OCI-LY7 (cell line): ENCODE data around the gene MROH2A. TPM values are rescaled to one million over a fixed set of nuclear protein-coding genes. Genes with fewer than 3 reads are reported as not detected.

ENCODE experiments used
- BruUV-seq: library from RNA; stranded (reverse); fragments of 400-500 nt; replicated peaks from 2 replicates; lab custom pipeline; 2021; lab: Mats Ljungman, UMichigan
- CTCF ChIA-PET: fragments of 300-600 bp; sonication (Branson Sonifier 250); formaldehyde crosslinking; loops from one replicate; lab custom pipeline; 2022; ENCODE audit warnings: antibody characterized with exemption; ENCODE audit not compliant: unreplicated experiment; lab: Charles Lee
- POLR2A ChIA-PET: fragments of 300-600 bp; sonication (Branson Sonifier 250); formaldehyde crosslinking; loops from one replicate; lab custom pipeline; 2022; ENCODE audit warnings: antibody characterized with exemption; lab: Charles Lee
- DNase-seq: peaks from one replicate; pipeline ENCODE4 v3.0.0-alpha.2; 2015; ENCODE audit warnings: low spot score
- H2AFZ ChIP-seq: fragments of 200-600 bp; sonication (generic), shearing (Covaris generic); 2 replicates; pipeline ENCODE4 v1.6.1; 2014; ENCODE audit warnings: mild to moderate bottlenecking, antibody characterized with exemption, low read length, moderate library complexity
- H3K27ac ChIP-seq: fragments of 200-600 bp; sonication (generic); 2 replicates; pipeline ENCODE4 v1.5.1; 2014; ENCODE audit warnings: mixed run types, low read depth, mild to moderate bottlenecking, moderate library complexity, low read length, inconsistent platforms; ENCODE audit not compliant: poor library complexity, severe bottlenecking
- H3K36me3 ChIP-seq: fragments of 200-600 bp; sonication (generic); 2 replicates; pipeline ENCODE4 v1.6.1; 2014; ENCODE audit warnings: mild to moderate bottlenecking, antibody characterized with exemption, low read length, moderate library complexity, mixed read lengths; ENCODE audit not compliant: insufficient read depth
- H3K4me1 ChIP-seq: fragments of 200-600 bp; sonication (generic); 2 replicates; pipeline ENCODE4 v1.5.1; 2014; ENCODE audit warnings: mild to moderate bottlenecking, low read length; ENCODE audit not compliant: insufficient read depth, poor library complexity, severe bottlenecking
- H3K4me2 ChIP-seq: fragments of 200-600 bp; sonication (generic); 2 replicates; pipeline ENCODE4 v1.6.1; 2014; ENCODE audit warnings: mild to moderate bottlenecking, low read length
- H3K4me3 ChIP-seq: fragments of 200-600 bp; sonication (generic); 2 replicates; pipeline ENCODE4 v1.5.1; 2014; ENCODE audit warnings: mild to moderate bottlenecking, low read depth, low read length; ENCODE audit not compliant: poor library complexity, severe bottlenecking
- H3K79me2 ChIP-seq: fragments of 200-600 bp; sonication (generic); 2 replicates; pipeline ENCODE4 v1.6.1; 2016; ENCODE audit warnings: low read depth, mild to moderate bottlenecking, low read length, moderate library complexity, mixed read lengths; ENCODE audit not compliant: insufficient read depth
- H3K9me2 ChIP-seq: fragments of 200-600 bp; sonication (generic); 2 replicates; pipeline ENCODE4 v1.6.1; 2016; ENCODE audit warnings: mild to moderate bottlenecking, low read length, mixed read lengths; ENCODE audit not compliant: insufficient read depth
- H3K9me3 ChIP-seq: fragments of 200-600 bp; sonication (generic); 2 replicates; pipeline ENCODE4 v1.6.1; 2014; ENCODE audit warnings: mild to moderate bottlenecking, mixed run types, low read length, mixed read lengths
- H4K20me1 ChIP-seq: fragments of 200-600 bp; sonication (generic); 2 replicates; pipeline ENCODE4 v1.6.1; 2014; ENCODE audit warnings: mild to moderate bottlenecking, antibody characterized with exemption, low read length, moderate library complexity, mixed read lengths; ENCODE audit not compliant: insufficient read depth
- EZH2phosphoT487 ChIP-seq: fragments of 200-600 bp; sonication (generic); IDR thresholded peaks from 2 replicates; pipeline ENCODE4 v1.6.1; 2018; ENCODE audit warnings: low read depth, borderline replicate concordance, mild to moderate bottlenecking, mixed run types, antibody characterized with exemption, low read length, moderate library complexity, mixed read lengths
- intact Hi-C: fragments of 100-400 bp; cut with micrococcal nuclease; formaldehyde crosslinking; loops from one replicate; pipeline ENCODE4 v1.10.0; 2022; ENCODE audit not compliant: unreplicated experiment
- total RNA-seq, 2 experiments: library from RNA; depleted of rRNA in 1 of 2; stranded (reverse); fragments of >200 nt in 1 of 2; shearing (Covaris generic) in 1 of 2; gene quantifications; 2 replicates each; pipeline ENCODE4 v1.2.3, GENCODE V29; 2014 to 2022
- TF ChIP-seq, protein P1 (sequence below): fragments of 200-600 bp; sonication (generic); conservative IDR thresholded peaks from 2 replicates; pipeline ENCODE4 v1.5.1; 2014; ENCODE audit warnings: mild to moderate bottlenecking, antibody characterized with exemption, low read length, moderate library complexity, mixed read lengths

MROH2A gene
- total RNA-seq, 2 experiments from 2014 or later, result not detected

- ChIA-PET POLR2A (interaction anchor here (0.6 kb wide), 1 partner anchor 619 kb away, joined by 3 read pairs; no protein-coding TSS in a partner anchor), CTCF (no interaction called here)
- no peaks in the 10 kb centered on the region for H4K20me1 ChIP-seq
- TF ChIP-seq, protein P1, sequence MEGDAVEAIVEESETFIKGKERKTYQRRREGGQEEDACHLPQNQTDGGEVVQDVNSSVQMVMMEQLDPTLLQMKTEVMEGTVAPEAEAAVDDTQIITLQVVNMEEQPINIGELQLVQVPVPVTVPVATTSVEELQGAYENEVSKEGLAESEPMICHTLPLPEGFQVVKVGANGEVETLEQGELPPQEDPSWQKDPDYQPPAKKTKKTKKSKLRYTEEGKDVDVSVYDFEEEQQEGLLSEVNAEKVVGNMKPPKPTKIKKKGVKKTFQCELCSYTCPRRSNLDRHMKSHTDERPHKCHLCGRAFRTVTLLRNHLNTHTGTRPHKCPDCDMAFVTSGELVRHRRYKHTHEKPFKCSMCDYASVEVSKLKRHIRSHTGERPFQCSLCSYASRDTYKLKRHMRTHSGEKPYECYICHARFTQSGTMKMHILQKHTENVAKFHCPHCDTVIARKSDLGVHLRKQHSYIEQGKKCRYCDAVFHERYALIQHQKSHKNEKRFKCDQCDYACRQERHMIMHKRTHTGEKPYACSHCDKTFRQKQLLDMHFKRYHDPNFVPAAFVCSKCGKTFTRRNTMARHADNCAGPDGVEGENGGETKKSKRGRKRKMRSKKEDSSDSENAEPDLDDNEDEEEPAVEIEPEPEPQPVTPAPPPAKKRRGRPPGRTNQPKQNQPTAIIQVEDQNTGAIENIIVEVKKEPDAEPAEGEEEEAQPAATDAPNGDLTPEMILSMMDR, result no peak
- no peak for TF ChIP-seq EZH2phosphoT487
- H2AFZ ChIP-seq, result no peak overlapping the region
- no peaks in the 10 kb centered on the region for H3K36me3 ChIP-seq
- no peak overlapping the region for H3K4me3 ChIP-seq
- H3K9me3 ChIP-seq, result no peaks in the 10 kb centered on the region
- H3K4me1 ChIP-seq, result no peaks in the 10 kb centered on the region
- H3K27ac ChIP-seq, result no peak overlapping the region
- intact Hi-C loops, result no loop called here
- H3K4me2 ChIP-seq, result no peak overlapping the region
- no TSS peak for BruUV-seq
- no peak for DNase-seq
- H3K9me2 ChIP-seq, result no peaks in the 10 kb centered on the region
- H3K79me2 ChIP-seq, result no peaks in the 10 kb centered on the region
Observed at GRCh38 chr2:233823731-233824121, 45.6 kb downstream of the MROH2A start.

DNA sequence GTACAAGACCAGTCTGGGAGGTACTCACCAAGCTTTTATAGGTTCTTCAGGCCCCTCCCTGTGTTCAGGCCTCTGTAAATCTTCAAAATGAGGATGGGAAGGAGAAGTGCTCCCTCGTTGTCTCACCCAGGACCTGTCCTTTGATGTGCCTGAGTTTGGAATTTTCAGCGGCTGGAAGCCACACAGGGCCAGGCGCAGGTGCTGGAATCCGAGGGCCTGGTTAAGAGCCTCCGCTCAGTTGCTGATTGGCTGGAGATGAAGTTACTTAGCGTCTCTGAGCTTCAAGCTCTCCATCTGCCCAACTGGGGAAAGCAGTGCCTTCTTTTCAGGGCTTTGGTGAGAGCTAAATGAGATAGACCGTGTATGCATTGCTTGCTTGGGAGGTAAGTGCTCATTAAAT is 46.2 kb downstream of the MROH2A start:
- no peak overlapping the region for H2AFZ ChIP-seq
- no peak for TF ChIP-seq EZH2phosphoT487
- TF ChIP-seq, protein P1, result no peak
- intact Hi-C loops, result no loop called here
- ChIA-PET CTCF (no interaction called here), POLR2A (interaction anchor here (0.6 kb wide), 1 partner anchor 618 kb away, joined by 3 read pairs; no protein-coding TSS in a partner anchor)
- BruUV-seq, result no TSS peak
- H3K27ac ChIP-seq, result no peak overlapping the region
- no peak overlapping the region for H3K4me2 ChIP-seq
- H3K36me3 ChIP-seq, result no peaks in the 10 kb centered on the region
- no peak overlapping the region for H3K4me3 ChIP-seq
- H4K20me1 ChIP-seq, result no peaks in the 10 kb centered on the region
- no peak for DNase-seq
- no peaks in the 10 kb centered on the region for H3K79me2 ChIP-seq
- H3K9me2 ChIP-seq, result no peaks in the 10 kb centered on the region
- no peaks in the 10 kb centered on the region for H3K9me3 ChIP-seq
- no peaks in the 10 kb centered on the region for H3K4me1 ChIP-seq

GRCh38 chr2:233828546-233829192 is 50.5 kb downstream of the MROH2A start:
- ChIA-PET POLR2A (no interaction called here), CTCF (no interaction called here)
- Histone ChIP-seq H3K79me2 (no peaks in the 10 kb centered on the region), H4K20me1 (no peaks in the 10 kb centered on the region), H3K4me3 (no peak overlapping the region), H2AFZ (no peak overlapping the region), H3K9me2 (no peaks in the 10 kb centered on the region), H3K27ac (no peak overlapping the region), H3K9me3 (no peaks in the 10 kb centered on the region), H3K4me1 (peaks cover 10% of the 10 kb centered on the region), H3K36me3 (peaks cover 6% of the 10 kb centered on the region; the same call in 1 of the 2 replicates), H3K4me2 (no peak overlapping the region)
- no peak for DNase-seq
- no peak for TF ChIP-seq EZH2phosphoT487
- TF ChIP-seq, protein P1, result no peak
- BruUV-seq, result no TSS peak
- intact Hi-C loops, result no loop called here
